Stimulated activated CD4-positive, alpha-beta T cell treated with anti-CD3 and anti-CD28 coated beads, TNF-alpha, amount 100 ng/mL, for 24 hours (primary cell): ENCODE measurements around the gene SLC12A8.

Experiments used
- DNase-seq, 3 experiments: peaks; one replicate each; pipeline ENCODE4 v3.0.0-alpha.2; 2020; ENCODE audit warnings: low read depth in 3 of 3

SLC12A8 gene

DNA sequence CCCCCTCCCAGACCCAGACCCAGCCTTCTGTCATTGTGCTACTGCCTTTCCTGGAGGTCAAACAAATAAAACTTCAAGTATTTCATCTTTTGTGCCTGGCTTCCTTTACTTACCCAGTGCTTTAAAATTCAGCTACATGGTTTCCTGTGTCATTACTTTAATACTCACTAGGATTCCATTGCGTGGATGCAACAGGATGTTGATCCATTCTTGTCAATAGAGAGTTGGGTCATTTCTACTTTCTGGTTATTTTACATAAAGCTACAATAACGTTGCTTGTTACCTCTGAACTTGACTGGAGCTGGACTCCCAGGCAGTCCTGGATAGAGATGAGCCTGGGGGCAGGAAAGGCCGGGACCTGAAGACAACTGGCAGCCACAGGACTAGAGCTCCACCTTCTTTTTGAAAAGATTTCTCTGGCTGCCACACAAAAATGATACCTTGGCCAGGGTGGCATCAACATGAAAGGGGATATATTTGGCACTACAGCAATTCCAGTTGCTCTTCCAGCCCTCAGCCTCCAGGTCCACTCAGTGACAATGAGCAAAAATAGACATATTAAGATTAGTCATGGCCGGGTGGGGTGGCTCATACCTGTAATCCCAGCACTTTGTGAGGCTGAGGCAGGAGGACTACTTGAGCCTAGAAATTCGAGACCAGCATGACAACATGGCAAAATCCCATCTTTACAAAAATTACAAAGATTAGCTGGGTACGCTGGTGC is 133.4 kb downstream of the SLC12A8 start:
- DNase-seq, result no peak

DNA sequence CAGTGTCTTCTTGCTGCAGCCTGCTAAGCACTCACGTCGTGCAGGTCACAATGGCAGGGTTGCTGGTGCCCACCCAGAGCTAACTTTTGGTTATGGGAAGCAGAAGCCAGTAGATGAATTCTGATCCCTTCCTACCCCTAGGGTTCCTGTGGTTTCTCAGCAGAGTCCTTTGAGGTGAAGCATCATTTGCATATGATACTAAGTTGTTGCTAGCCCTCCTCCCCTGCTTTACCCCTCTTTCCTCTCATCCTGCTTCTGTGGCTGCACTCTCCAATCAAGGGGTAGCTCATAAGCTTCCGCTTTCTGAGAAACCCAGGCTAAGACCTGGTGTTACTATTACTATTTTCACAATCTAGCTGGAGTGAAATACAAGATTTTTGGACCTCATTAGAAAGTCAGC is 134.7 kb downstream of the SLC12A8 start:
- DNase-seq, result no peak

GRCh38 chr3:125076464-125076863 is 136.1 kb downstream of the SLC12A8 start:
- no peak for DNase-seq

DNA sequence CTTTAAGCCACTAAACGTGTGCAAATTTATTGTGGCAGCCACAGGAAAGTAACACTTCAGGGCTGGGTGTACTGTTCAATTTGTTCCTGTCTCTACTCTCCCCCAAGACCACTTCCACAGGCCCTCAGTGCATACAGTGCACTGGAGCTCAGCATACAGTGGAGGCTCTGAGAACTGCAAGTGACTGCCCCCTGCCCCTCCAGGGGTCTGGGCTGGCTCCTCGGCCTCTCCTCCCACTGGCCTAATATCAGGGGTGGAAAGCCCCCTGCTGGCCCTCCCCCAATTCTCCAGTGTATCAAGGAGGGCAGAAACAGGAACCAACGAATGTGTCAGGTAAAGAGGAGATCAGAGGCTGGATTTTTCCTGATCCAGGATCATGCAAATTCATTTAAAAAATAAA is 136.8 kb downstream of the SLC12A8 start:
- DNase-seq, result no peak

- DNase-seq, result no peak
Measured at GRCh38 chr3:125073390-125073905, 139.1 kb downstream of the SLC12A8 start.

GRCh38 chr3:125072749-125073389 is 139.7 kb downstream of the SLC12A8 start:
- DNase-seq, result no peak

GRCh38 chr3:125072301-125072700 is 140.2 kb downstream of the SLC12A8 start:
- DNase-seq, result no peak

- no peak for DNase-seq
Measured at GRCh38 chr3:125069968-125070745, 142.4 kb downstream of the SLC12A8 start.

GRCh38 chr3:125069452-125069851 is 143.1 kb downstream of the SLC12A8 start:
- DNase-seq, result no peak

DNA sequence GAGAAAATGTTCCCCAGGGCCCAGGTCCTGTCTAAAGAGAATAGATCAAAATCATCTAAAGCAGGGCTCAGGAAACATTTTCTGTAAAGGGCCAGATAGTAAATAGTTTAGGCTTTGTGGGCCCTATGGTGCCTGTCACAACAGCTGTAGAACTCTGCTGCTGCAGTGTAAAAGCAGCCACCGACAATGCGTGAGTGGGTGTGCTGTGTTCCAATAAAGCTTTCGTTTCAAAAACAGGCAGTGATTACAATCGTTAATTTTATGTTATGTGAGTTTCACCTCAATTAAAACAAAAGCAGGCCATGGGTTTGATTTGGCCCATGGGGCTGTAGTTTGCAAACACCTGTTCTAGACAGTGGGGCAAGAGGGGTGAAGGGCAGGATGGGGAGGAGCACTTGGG is 144.3 kb downstream of the SLC12A8 start:
- DNase-seq, result no peak

DNA sequence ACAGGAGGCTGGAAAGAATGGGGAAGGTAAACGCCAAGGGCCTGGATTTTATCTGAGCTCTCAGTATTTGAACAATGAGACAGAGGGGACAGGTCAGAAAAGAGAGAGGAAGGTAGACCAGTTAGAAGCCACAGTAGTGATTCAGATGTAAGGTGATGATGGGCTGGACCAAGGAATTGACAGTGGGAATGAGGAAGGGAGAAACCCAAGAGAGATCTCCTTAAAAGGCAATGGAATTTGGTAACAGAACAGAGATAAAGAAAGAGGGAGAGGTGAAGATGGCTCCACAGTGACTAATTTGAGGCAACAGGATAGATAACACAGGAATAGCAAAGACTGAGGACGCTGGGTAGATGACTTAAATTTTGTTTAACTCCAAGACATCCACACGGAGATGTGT is 145.3 kb downstream of the SLC12A8 start:
- no peak for DNase-seq

DNA sequence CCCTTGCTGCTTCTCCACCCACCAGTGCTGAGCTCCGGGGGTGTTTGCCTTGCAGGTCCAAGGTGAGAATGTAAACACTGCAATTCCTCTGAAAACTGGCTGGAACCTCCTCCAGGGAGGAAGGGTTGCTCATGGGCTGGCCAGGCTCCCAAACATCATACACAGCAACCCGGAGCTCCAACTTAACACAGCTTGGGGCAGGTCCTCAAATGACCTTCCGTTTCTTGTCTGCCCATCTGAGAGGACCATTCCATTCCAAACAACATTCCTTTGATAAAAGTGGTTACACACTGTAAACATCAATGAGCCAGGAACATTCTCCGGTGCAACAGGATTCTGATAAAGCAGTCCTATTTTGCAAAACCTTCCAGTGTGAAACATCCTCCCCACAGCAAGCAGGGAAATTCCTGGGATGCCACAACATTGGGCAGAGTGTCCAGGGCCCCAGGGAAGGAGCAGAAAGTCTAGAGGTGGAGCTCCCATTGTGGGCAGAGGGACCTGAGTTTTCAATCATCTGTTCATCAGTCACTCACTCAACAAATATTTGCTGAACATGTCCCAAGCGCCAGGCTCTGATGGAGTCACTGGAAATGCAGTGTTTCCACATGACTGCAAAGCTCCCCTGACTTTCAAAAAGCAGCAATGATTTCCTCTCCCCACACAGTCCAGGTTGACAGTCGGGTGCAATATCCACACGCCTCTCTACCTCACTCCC is 149.5 kb downstream of the SLC12A8 start:
- no peak for DNase-seq

- no peak for DNase-seq
Measured at GRCh38 chr3:125061646-125062045, 150.9 kb downstream of the SLC12A8 start.

DNA sequence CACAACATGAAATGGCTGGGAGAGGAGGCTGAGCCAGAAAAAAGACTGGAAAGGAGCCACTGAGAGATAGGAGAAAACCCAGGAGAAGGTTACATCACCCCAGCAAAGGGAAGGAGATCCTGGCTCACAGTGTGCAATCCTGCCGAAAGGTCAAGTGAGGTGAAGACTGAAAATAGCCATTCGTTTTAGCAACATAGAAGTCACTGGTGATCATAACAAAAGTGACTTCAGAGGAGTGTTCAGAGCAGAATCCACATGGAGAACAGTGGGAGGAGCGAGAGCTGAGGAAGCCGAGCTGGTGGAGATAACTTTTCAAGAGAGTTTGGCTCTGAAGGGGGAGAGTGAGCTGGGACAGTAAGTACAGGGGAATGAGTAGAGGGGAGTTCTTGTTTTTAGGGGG is 151.4 kb downstream of the SLC12A8 start:
- DNase-seq, result no peak

DNA sequence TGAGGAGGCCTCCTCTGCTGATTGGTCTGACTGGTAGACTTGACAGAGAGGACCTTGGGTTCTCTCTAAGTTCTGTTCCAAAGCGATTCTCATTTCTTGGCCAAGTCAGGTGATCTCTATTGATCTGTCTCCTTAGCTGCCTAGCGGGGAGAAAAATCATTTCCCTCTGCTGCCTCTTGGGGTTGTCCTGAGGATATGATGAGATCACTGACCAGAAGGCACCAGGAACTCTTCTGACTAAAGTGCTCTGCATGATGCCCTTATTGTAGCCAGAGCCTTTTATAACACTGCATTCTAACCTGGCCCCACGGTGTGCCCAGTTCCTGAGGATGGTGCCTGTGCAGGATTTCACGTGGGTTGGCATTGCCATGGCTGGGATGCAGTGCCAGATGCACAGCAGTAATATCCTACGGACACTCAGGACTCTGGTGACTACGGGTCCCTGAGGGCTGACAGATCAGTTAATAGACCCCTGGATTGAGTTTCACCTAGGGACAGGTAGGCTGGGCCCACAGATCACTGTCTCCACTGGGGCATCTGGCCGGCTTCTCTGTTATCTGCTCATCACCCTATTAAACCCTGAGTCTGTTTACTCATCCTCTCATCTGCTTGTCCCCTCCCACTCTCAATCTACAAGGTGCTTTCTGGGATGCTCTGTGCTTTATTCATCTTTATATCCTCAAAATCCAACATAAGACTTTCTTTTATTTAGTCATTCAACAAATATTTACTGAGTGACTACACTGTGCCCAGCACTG is 152.9 kb downstream of the SLC12A8 start:
- DNase-seq, result no peak

GRCh38 chr3:125058959-125059358 is 153.6 kb downstream of the SLC12A8 start:
- DNase-seq, result no peak

DNA sequence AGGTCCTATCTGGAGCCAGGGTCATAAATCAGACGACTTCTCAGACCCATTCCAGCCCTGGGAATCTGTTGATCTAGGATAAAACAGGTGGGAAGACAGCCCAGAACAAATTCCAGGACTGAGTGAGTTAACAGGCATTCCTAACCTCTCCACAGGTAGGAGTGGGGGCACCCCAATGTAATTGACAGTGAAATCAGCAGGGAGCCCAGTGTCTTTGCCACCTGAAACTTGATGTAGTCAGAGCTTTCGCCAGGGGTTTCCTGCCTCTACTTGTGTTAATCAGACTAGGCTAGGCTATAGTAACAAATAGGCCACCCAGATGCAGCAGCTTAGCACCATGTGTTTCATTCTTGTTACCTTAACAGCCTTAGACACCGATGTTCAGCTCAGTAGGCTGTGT is 154.0 kb downstream of the SLC12A8 start:
- DNase-seq, result no peak

DNA sequence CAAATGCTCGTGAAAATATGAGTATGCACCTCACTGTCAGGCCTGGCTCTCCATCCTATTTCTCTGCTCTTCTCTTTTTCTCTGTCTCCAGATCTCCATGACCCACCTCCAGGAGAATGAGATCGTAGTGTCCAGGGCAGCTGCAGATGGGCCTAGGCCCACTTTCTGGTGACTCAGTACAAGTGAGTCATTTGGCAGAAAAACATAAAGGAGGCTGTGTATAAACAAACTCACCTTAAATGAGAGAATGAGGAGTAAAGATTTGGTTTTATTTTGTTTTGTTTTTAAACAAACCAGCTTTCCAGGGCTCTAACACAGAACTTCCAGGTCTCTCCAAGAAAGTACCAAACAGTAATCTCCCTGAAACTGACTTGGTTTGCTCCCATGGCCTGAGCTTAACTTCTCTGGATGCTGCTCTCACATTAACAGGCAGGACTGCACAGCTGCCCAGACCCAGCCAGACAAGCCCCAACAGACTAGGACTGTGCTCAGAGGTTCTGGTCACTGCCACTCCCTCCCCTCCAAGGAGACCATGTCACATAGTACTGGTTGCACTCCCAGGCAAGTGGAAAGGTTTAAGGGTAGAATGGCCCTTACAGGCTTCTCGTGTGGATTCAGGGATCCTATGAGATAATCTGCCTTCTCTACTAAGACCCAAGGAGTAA is 155.2 kb downstream of the SLC12A8 start:
- no peak for DNase-seq

GRCh38 chr3:125055913-125056745 is 156.4 kb downstream of the SLC12A8 start, which contains the start of gene HEG1:
Gene HEG1, minus strand, starts transcription at chr3:125055997. Its CDS starts 107 bp downstream, at chr3:125055890.
- DNase-seq, result peak; percentile 32 to 77 (median 56)
